ENCODE measurements around the gene CLPSL2.

The CLPSL2 gene

DNA sequence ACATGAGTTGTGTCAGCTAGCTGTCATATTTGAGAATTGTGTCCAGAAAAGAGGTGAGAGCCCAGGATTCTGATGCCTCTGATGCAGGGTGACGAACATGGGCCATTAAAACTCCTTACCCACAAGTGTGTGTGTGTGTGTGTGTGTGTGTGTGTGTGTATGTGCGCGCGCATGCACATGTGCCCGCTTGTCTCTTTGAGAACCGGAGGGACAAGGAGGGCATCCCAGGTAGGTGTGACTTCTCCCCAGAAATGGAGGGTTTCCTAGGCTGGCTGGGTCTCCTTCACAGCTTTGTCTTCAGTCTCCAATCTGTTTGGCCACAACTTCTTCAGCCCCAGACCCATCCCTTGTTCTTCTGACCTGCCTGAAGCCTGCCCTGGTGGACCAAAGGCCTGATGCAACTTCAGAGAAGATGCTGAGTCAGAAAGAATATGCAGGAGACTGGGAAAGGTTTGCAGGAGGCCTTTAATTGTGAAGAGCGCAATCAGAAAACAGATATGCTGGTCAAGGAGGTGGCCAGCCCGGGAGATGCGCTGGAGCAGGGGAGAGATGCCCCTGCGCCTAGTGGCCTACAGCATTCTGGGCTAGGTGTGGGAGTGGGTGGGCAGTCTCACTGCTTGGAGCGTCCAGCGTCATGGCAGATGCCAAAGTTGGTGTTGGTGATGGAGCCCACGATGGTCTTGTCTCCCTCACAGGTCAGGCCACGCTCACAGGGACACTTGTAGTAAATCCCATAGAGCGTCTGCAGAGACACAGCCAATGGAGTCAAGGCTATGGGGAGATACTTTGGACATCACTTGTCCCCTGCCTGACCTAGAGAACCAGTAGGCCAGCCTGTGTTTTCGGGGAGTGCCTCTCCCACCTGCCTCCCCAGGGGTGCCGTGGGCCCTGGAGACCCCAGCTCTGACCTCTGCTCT lies 18.4 kb downstream of the CLPSL2 start:
- CTCF ChIA-PET = interaction anchor here (0.6 kb wide), 1 partner anchor 29 kb away, joined by 3 read pairs; no protein-coding TSS in a partner anchor
- DNase-seq (ENCODE audit: extremely low spot score) = no peak
- TF ChIP-seq HDGF (IDR thresholded peaks at IDR 0.05; ENCODE audit: borderline replicate concordance) (no peak), NFRKB (IDR thresholded peaks at IDR 0.05) (no peak), SUZ12 (IDR thresholded peaks at IDR 0.05) (no peak), FOXK2 (IDR thresholded peaks at IDR 0.05) (no peak), TARDBP (IDR thresholded peaks at IDR 0.05) (no peak), ELF4 (IDR thresholded peaks at IDR 0.05) (no peak), FOXA1 (IDR thresholded peaks at IDR 0.05) (no peak)
- TF ChIP-seq, protein P1, sequence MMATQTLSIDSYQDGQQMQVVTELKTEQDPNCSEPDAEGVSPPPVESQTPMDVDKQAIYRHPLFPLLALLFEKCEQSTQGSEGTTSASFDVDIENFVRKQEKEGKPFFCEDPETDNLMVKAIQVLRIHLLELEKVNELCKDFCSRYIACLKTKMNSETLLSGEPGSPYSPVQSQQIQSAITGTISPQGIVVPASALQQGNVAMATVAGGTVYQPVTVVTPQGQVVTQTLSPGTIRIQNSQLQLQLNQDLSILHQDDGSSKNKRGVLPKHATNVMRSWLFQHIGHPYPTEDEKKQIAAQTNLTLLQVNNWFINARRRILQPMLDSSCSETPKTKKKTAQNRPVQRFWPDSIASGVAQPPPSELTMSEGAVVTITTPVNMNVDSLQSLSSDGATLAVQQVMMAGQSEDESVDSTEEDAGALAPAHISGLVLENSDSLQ (IDR thresholded peaks at IDR 0.05) = no peak
- POLR2A ChIA-PET = interaction anchor here (1.4 kb wide), 1 partner anchor 11 kb away, joined by 4 read pairs; the partner anchor contains the start of gene LHFPL5

DNA sequence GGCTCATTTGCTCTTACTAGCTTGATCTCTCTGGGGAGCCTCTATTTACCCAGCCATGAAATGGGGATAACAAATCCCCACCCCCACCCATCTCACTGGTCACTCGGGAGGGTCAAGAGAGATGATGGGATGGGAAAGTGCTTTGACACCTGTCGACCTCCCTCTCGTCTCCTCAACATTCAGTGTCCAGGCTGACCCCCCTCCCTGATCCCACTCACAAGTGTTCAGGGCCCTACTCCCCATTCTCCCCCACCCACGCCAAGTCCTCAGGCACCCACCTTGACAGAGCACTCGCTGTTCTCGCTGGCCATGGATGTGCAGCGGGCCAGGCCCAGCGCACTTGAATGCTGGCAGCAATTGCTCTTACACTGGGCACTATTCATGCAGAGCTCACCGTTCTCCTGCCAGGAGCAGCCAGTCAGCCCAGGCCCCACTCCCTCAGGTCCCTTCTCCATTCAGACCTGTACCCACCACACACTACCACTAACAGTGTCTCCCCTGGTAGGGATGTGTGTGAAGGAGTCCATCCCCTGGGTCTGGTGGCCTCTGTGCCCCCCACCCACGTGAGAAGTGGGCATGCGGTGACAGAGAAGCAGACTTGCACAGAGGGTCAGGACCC lies 19.2 kb downstream of the CLPSL2 start:
- CTCF ChIA-PET = no interaction called here
- no peak for DNase-seq (ENCODE audit: extremely low spot score)
- TF ChIP-seq FOXK2 (IDR thresholded peaks at IDR 0.05) = no peak
- no peak for TF ChIP-seq BHLHE40 (IDR thresholded peaks at IDR 0.05; ENCODE audit: borderline replicate concordance)
- TF ChIP-seq SUZ12 (IDR thresholded peaks at IDR 0.05) = no peak
- no peak for TF ChIP-seq CTBP1 (IDR thresholded peaks at IDR 0.05; ENCODE audit: borderline replicate concordance)
- no peak for TF ChIP-seq NFRKB (IDR thresholded peaks at IDR 0.05)
- TF ChIP-seq TARDBP (IDR thresholded peaks at IDR 0.05) = no peak
- POLR2A ChIA-PET = no interaction called here

- no peak for DNase-seq (ENCODE audit: extremely low spot score)
- CTCF ChIA-PET = no interaction called here
- POLR2A ChIA-PET = no interaction called here
- TF ChIP-seq BHLHE40 (IDR thresholded peaks at IDR 0.05; ENCODE audit: borderline replicate concordance) (no peak), ZNF384 (IDR thresholded peaks at IDR 0.05) (no peak), ARNT (IDR thresholded peaks at IDR 0.05) (no peak), FOXM1 (IDR thresholded peaks at IDR 0.05; ENCODE audit: borderline replicate concordance) (no peak), HDGF (IDR thresholded peaks at IDR 0.05; ENCODE audit: borderline replicate concordance) (no peak), SP1 (IDR thresholded peaks at IDR 0.05) (no peak), FOXA1 (IDR thresholded peaks at IDR 0.05) (no peak), CTBP1 (IDR thresholded peaks at IDR 0.05; ENCODE audit: borderline replicate concordance) (no peak), ELF4 (IDR thresholded peaks at IDR 0.05) (no peak), NFRKB (IDR thresholded peaks at IDR 0.05) (no peak), LEF1 (IDR thresholded peaks at IDR 0.05; ENCODE audit: borderline replicate concordance) (no peak)
- TF ChIP-seq, protein P1 (IDR thresholded peaks at IDR 0.05) = no peak
Observed at GRCh38 chr6:35796236-35796635, 19.8 kb downstream of the CLPSL2 start.

DNA sequence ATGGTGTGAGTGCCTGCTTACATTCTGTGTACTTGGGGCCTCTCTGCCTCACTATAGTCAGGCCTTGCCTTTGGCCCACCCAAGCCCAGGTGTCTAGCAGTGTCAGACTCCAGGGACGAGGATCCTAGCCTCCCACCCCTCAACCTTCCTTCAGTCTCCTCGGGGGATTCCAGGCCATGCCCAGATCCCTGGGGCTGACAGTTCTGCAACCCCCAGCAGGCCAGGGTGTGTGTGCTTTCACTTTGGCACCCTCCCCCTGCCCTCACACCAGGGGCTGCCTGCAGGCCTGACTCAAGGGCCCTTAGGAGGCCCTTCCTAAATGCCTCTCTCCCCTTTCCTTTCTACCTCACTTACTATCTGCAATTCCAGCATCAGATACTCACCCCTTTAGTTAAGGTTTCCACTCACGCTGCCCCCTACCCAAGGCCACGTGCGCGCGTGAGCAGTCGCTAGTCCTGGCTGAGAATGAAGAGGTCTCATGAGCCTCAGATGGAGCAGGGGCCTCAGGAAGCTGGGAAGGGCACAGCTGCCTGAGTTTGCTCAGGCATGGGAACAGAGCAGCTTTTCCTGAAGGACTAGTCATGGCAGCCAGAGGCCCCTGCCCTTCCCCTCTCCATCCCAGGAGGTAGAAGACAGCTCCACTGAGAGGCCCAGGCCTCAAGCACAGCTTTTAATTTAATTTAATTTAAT lies 21.6 kb downstream of the CLPSL2 start:
- ChIA-PET POLR2A (interaction anchor here (0.9 kb wide), 1 partner anchor 9 kb away, joined by 3 read pairs; no protein-coding TSS in a partner anchor), CTCF (no interaction called here)
- TF ChIP-seq FOXA1 (IDR thresholded peaks at IDR 0.05) (no peak), TARDBP (IDR thresholded peaks at IDR 0.05) (no peak), ARNT (IDR thresholded peaks at IDR 0.05) (no peak), BHLHE40 (IDR thresholded peaks at IDR 0.05; ENCODE audit: borderline replicate concordance) (no peak), SP1 (IDR thresholded peaks at IDR 0.05) (no peak), FOXK2 (IDR thresholded peaks at IDR 0.05) (no peak), ELF4 (IDR thresholded peaks at IDR 0.05) (no peak), FOXM1 (IDR thresholded peaks at IDR 0.05; ENCODE audit: borderline replicate concordance) (no peak), ZNF384 (IDR thresholded peaks at IDR 0.05) (no peak), HDGF (IDR thresholded peaks at IDR 0.05; ENCODE audit: borderline replicate concordance) (no peak)
- no peak for DNase-seq (ENCODE audit: extremely low spot score)

GRCh38 chr6:35798706-35799105 lies 22.3 kb downstream of the CLPSL2 start:
- CTCF ChIA-PET = no interaction called here

More at GRCh38 chr6:35798706-35799105, 22.3 kb downstream of the CLPSL2 start:
- DNase-seq (ENCODE audit: extremely low spot score) = no peak
- no peak for TF ChIP-seq FOXK2 (IDR thresholded peaks at IDR 0.05)
- TF ChIP-seq FOXM1 (IDR thresholded peaks at IDR 0.05; ENCODE audit: borderline replicate concordance) = no peak
- TF ChIP-seq ARNT (IDR thresholded peaks at IDR 0.05) = no peak
- TF ChIP-seq BHLHE40 (IDR thresholded peaks at IDR 0.05; ENCODE audit: borderline replicate concordance) = no peak
- TF ChIP-seq CTBP1 (IDR thresholded peaks at IDR 0.05; ENCODE audit: borderline replicate concordance) = no peak
- TF ChIP-seq, protein P1 (IDR thresholded peaks at IDR 0.05) = no peak
- no peak for TF ChIP-seq HDGF (IDR thresholded peaks at IDR 0.05; ENCODE audit: borderline replicate concordance)
- TF ChIP-seq ZNF384 (IDR thresholded peaks at IDR 0.05) = no peak
- TF ChIP-seq ELF4 (IDR thresholded peaks at IDR 0.05) = no peak
- no peak for TF ChIP-seq SP1 (IDR thresholded peaks at IDR 0.05)
- no peak for TF ChIP-seq TARDBP (IDR thresholded peaks at IDR 0.05)
- no peak for TF ChIP-seq SUZ12 (IDR thresholded peaks at IDR 0.05)
- TF ChIP-seq LEF1 (IDR thresholded peaks at IDR 0.05; ENCODE audit: borderline replicate concordance) = no peak
- POLR2A ChIA-PET = interaction anchor here (0.9 kb wide), 1 partner anchor 8 kb away, joined by 3 read pairs; no protein-coding TSS in a partner anchor

Measured in HEK293T (cell line).